OCI-LY7 (cell line): ENCODE results near the gene CGB7. TPM values are rescaled to one million over a fixed set of nuclear protein-coding genes. Genes with fewer than 3 reads are reported as not detected.

Experiments used
- BruUV-seq: library from RNA; stranded (reverse); fragments of 400-500 nt; replicated peaks from 2 replicates; lab custom pipeline; 2021; lab: Mats Ljungman, UMichigan
- CTCF ChIA-PET: fragments of 300-600 bp; sonication (Branson Sonifier 250); formaldehyde crosslinking; loops from one replicate; lab custom pipeline; 2022; ENCODE audit warnings: antibody characterized with exemption; ENCODE audit not compliant: unreplicated experiment; lab: Charles Lee
- POLR2A ChIA-PET: fragments of 300-600 bp; sonication (Branson Sonifier 250); formaldehyde crosslinking; loops from one replicate; lab custom pipeline; 2022; ENCODE audit warnings: antibody characterized with exemption; lab: Charles Lee
- DNase-seq: peaks from one replicate; pipeline ENCODE4 v3.0.0-alpha.2; 2015; ENCODE audit warnings: low spot score
- H2AFZ ChIP-seq: fragments of 200-600 bp; sonication (generic), shearing (Covaris generic); 2 replicates; pipeline ENCODE4 v1.6.1; 2014; ENCODE audit warnings: mild to moderate bottlenecking, antibody characterized with exemption, low read length, moderate library complexity
- H3K27ac ChIP-seq: fragments of 200-600 bp; sonication (generic); 2 replicates; pipeline ENCODE4 v1.5.1; 2014; ENCODE audit warnings: mixed run types, low read depth, mild to moderate bottlenecking, moderate library complexity, low read length, inconsistent platforms; ENCODE audit not compliant: poor library complexity, severe bottlenecking
- H3K36me3 ChIP-seq: fragments of 200-600 bp; sonication (generic); 2 replicates; pipeline ENCODE4 v1.6.1; 2014; ENCODE audit warnings: mild to moderate bottlenecking, antibody characterized with exemption, low read length, moderate library complexity, mixed read lengths; ENCODE audit not compliant: insufficient read depth
- H3K4me1 ChIP-seq: fragments of 200-600 bp; sonication (generic); 2 replicates; pipeline ENCODE4 v1.5.1; 2014; ENCODE audit warnings: mild to moderate bottlenecking, low read length; ENCODE audit not compliant: insufficient read depth, poor library complexity, severe bottlenecking
- H3K4me2 ChIP-seq: fragments of 200-600 bp; sonication (generic); 2 replicates; pipeline ENCODE4 v1.6.1; 2014; ENCODE audit warnings: mild to moderate bottlenecking, low read length
- H3K4me3 ChIP-seq: fragments of 200-600 bp; sonication (generic); 2 replicates; pipeline ENCODE4 v1.5.1; 2014; ENCODE audit warnings: mild to moderate bottlenecking, low read depth, low read length; ENCODE audit not compliant: poor library complexity, severe bottlenecking
- H3K79me2 ChIP-seq: fragments of 200-600 bp; sonication (generic); 2 replicates; pipeline ENCODE4 v1.6.1; 2016; ENCODE audit warnings: low read depth, mild to moderate bottlenecking, low read length, moderate library complexity, mixed read lengths; ENCODE audit not compliant: insufficient read depth
- H3K9me2 ChIP-seq: fragments of 200-600 bp; sonication (generic); 2 replicates; pipeline ENCODE4 v1.6.1; 2016; ENCODE audit warnings: mild to moderate bottlenecking, low read length, mixed read lengths; ENCODE audit not compliant: insufficient read depth
- H3K9me3 ChIP-seq: fragments of 200-600 bp; sonication (generic); 2 replicates; pipeline ENCODE4 v1.6.1; 2014; ENCODE audit warnings: mild to moderate bottlenecking, mixed run types, low read length, mixed read lengths
- H4K20me1 ChIP-seq: fragments of 200-600 bp; sonication (generic); 2 replicates; pipeline ENCODE4 v1.6.1; 2014; ENCODE audit warnings: mild to moderate bottlenecking, antibody characterized with exemption, low read length, moderate library complexity, mixed read lengths; ENCODE audit not compliant: insufficient read depth
- CTCF ChIP-seq: fragments of 200-600 bp; sonication (generic); conservative IDR thresholded peaks from 2 replicates; pipeline ENCODE4 v1.5.1; 2014; ENCODE audit warnings: mild to moderate bottlenecking, antibody characterized with exemption, low read length, moderate library complexity, mixed read lengths
- EZH2phosphoT487 ChIP-seq: fragments of 200-600 bp; sonication (generic); IDR thresholded peaks from 2 replicates; pipeline ENCODE4 v1.6.1; 2018; ENCODE audit warnings: low read depth, borderline replicate concordance, mild to moderate bottlenecking, mixed run types, antibody characterized with exemption, low read length, moderate library complexity, mixed read lengths
- intact Hi-C: fragments of 100-400 bp; cut with micrococcal nuclease; formaldehyde crosslinking; loops from one replicate; pipeline ENCODE4 v1.10.0; 2022; ENCODE audit not compliant: unreplicated experiment
- total RNA-seq, 2 experiments: library from RNA; depleted of rRNA in 1 of 2; stranded (reverse); fragments of >200 nt in 1 of 2; shearing (Covaris generic) in 1 of 2; gene quantifications; 2 replicates each; pipeline ENCODE4 v1.2.3, GENCODE V29; 2014 to 2022

The CGB7 gene
- total RNA-seq, 2 experiments from 2014 or later, result not detected

DNA sequence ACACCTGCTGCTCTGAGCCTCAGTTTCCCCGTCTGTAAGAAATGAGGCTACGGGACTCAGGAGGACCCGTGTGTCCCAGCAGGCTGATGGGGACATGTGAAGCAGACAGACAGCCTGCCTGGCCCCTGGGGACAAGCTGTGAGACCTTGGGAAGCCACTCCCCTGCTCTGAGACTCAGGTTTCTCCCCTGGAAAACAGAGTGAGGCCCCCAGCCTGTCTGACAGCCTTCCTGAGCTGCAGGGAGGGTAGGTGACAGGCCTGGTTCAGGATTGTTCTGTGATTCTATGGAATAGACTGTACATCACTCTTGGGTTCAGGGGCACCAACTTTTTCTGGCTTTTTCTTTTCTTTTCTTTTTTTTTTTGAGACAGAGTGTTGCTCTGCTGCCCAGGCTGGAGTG is 10.0 kb upstream of the CGB7 start:
- H3K4me3 ChIP-seq, result no peak overlapping the region
- intact Hi-C loops, result no loop called here

GRCh38 chr19:49065905-49066512 is 8.5 kb upstream of the CGB7 start:
- ChIA-PET CTCF (no interaction called here), POLR2A (no interaction called here)
- Histone ChIP-seq H3K9me3 (no peaks in the 10 kb centered on the region), H2AFZ (no peak overlapping the region), H3K79me2 (no peaks in the 10 kb centered on the region), H3K4me3 (no peak overlapping the region), H3K4me2 (no peak overlapping the region), H4K20me1 (no peaks in the 10 kb centered on the region; the same call in 1 of the 2 replicates), H3K4me1 (no peaks in the 10 kb centered on the region), H3K36me3 (no peaks in the 10 kb centered on the region), H3K27ac (no peak overlapping the region), H3K9me2 (no peaks in the 10 kb centered on the region)
- TF ChIP-seq CTCF (no peak), EZH2phosphoT487 (no peak)
- intact Hi-C loops, result no loop called here
- no TSS peak for BruUV-seq
- DNase-seq, result no peak

More for the DNA sequence above, 10.0 kb upstream of the CGB7 start:
- Histone ChIP-seq H2AFZ (no peak overlapping the region), H3K4me1 (no peaks in the 10 kb centered on the region), H3K9me2 (no peaks in the 10 kb centered on the region), H3K4me2 (no peak overlapping the region), H3K79me2 (no peaks in the 10 kb centered on the region), H4K20me1 (no peaks in the 10 kb centered on the region; the same call in 1 of the 2 replicates), H3K36me3 (no peaks in the 10 kb centered on the region), H3K9me3 (no peaks in the 10 kb centered on the region), H3K27ac (no peak overlapping the region)
- BruUV-seq, result no TSS peak
- POLR2A ChIA-PET, result interaction anchor here (0.7 kb wide), 1 partner anchor 28 kb away, joined by 3 read pairs; no protein-coding TSS in a partner anchor
- no peak for DNase-seq
- TF ChIP-seq EZH2phosphoT487, result no peak
- no peak for TF ChIP-seq CTCF
- CTCF ChIA-PET, result no interaction called here

GRCh38 chr19:49064768-49065611 is 7.4 kb upstream of the CGB7 start, which contains the start of gene NTF4:
NTF4 (minus strand) TSS chr19:49064818; CDS start chr19:49061997, 2,821 bp downstream.
- H3K79me2 ChIP-seq, result no peaks in the 10 kb centered on the region
- H4K20me1 ChIP-seq, result no peaks in the 10 kb centered on the region; the same call in 1 of the 2 replicates
- no peak within 1 kb of the TSS for H3K4me3 ChIP-seq
- no peak for TF ChIP-seq EZH2phosphoT487
- no peak for TF ChIP-seq CTCF
- no peak within 1 kb of the TSS for H3K4me2 ChIP-seq
- intact Hi-C loops, result no loop called here
- no peaks in the 10 kb centered on the region for H3K36me3 ChIP-seq
- ChIA-PET POLR2A (no interaction called here), CTCF (no interaction called here)
- H3K27ac ChIP-seq, result no peak within 1 kb of the TSS
- no TSS peak for BruUV-seq
- H2AFZ ChIP-seq, result no peak within 1 kb of the TSS
- no peaks in the 10 kb centered on the region for H3K4me1 ChIP-seq
- H3K9me2 ChIP-seq, result no peaks in the 10 kb centered on the region
- H3K9me3 ChIP-seq, result no peaks in the 10 kb centered on the region
- no peak for DNase-seq
